Left lung (tissue), 10 donors: ENCODE measurements around the gene NRARP. TPM values are rescaled to one million over a fixed set of nuclear protein-coding genes. Genes with fewer than 3 reads are reported as not detected.

Experiments used
- ATAC-seq: fragments of 200-7000 bp; cut with Tn5 transposase; one replicate; pipeline ENCODE4 v1.9.1; 2020; ENCODE audit warnings: moderate library complexity
- DNase-seq, 4 donors: peaks; one replicate each; pipeline ENCODE4 v3.0.0-alpha.2; 2013 to 2020
- H3K27ac ChIP-seq, 2 donors: fragments of 200-600 bp; sonication (generic) in 1 of 2; one replicate each; pipeline versions ENCODE4 v1.5.0 to v1.8.0; 2020 to 2021
- H3K27me3 ChIP-seq, 2 donors: fragments of 200-600 bp; sonication (generic) in 1 of 2; one replicate each; pipeline versions ENCODE4 v1.5.0 to v1.8.0; 2020 to 2021
- H3K36me3 ChIP-seq, 2 donors: fragments of 200-600 bp; sonication (generic) in 1 of 2; one replicate each; pipeline versions ENCODE4 v1.5.0 to v1.8.0; 2020 to 2021
- H3K4me1 ChIP-seq, 2 donors: fragments of 200-600 bp; one replicate each; pipeline ENCODE4 v1.8.0; 2021
- H3K4me3 ChIP-seq, 2 donors: fragments of 200-600 bp; sonication (generic) in 1 of 2; one replicate each; pipeline versions ENCODE4 v1.5.0 to v1.8.0; 2020 to 2021; ENCODE audit warnings: mild to moderate bottlenecking in 1 of 2
- H3K9me3 ChIP-seq, 2 donors: fragments of 200-600 bp; sonication (generic) in 1 of 2; one replicate each; pipeline versions ENCODE4 v1.5.0 to v1.8.0; 2020 to 2021
- CTCF ChIP-seq, 2 donors: fragments of 200-600 bp; sonication (generic) in 1 of 2; IDR thresholded peaks; one replicate each; pipeline versions ENCODE4 v1.5.0 to v1.8.0; 2021; ENCODE audit warnings: antibody characterized with exemption in 2 of 2
- intact Hi-C, 2 donors: fragments of 100-400 bp; cut with DNase I; formaldehyde crosslinking; loops; one replicate each; pipeline versions ENCODE4 v1.11.2 to v1.14.2; 2022
- polyA plus RNA-seq, 6 donors: library from polyadenylated mRNA; unstranded; fragments of 120-200 nt; gene quantifications; one replicate each; pipeline ENCODE4 v1.2.1, GENCODE V29; 2013; ENCODE audit not compliant: insufficient read length in 6 of 6
- total RNA-seq, 2 donors: library from RNA; stranded (reverse); fragmentation: NEBNext Ultra II Directional; extraction: Animal tissue kit (Norgen Biotek cat#: 25700); gene quantifications; one replicate each; pipeline ENCODE4 v1.2.1, GENCODE V29; 2021
- donor health status: DM: no; HTN: yes; CAD: no.
- donor health status: DM: no; HTN: no; CAD: no.

Gene NRARP
- total and polyA plus RNA-seq, 8 donors, result 7.0 to 15.2 (median 9.7) TPM

- Histone ChIP-seq H3K27me3 (no peaks in the 10 kb centered on the region), H3K9me3 (no peaks in the 10 kb centered on the region), H3K36me3 (no peaks in the 10 kb centered on the region), H3K27ac (no peak overlapping the region), H3K4me1 (no peaks in the 10 kb centered on the region), H3K4me3 (no peak overlapping the region)
- ATAC-seq (peak; percentile 68), DNase-seq (no peak)
- no peak for TF ChIP-seq CTCF (IDR thresholded peaks at IDR 0.05)
- intact Hi-C loops, result no loop called here
These were observed 24.5 kb upstream of the NRARP start for GRCh38 chr9:137326445-137327065.

- Histone ChIP-seq H3K36me3 (no peaks in the 10 kb centered on the region), H3K27me3 (peaks cover 0 to 2% of the 10 kb centered on the region in 2 donors), H3K9me3 (no peaks in the 10 kb centered on the region), H3K4me1 (peaks cover 0 to 5% of the 10 kb centered on the region in 2 donors), H3K4me3 (no peak overlapping the region), H3K27ac (no peak overlapping the region)
- intact Hi-C loops, result no loop called here
- DNase-seq (no peak), ATAC-seq (no peak)
- TF ChIP-seq CTCF (IDR thresholded peaks at IDR 0.05), result no peak
These were observed 23.7 kb upstream of the NRARP start for GRCh38 chr9:137325799-137326198.

GRCh38 chr9:137325124-137325523 lies 23.1 kb upstream of the NRARP start:
- no peak for DNase-seq
- Histone ChIP-seq H3K27me3 (peaks cover 0 to 4% of the 10 kb centered on the region in 2 donors), H3K9me3 (no peaks in the 10 kb centered on the region), H3K4me3 (no peak overlapping the region), H3K27ac (no peak overlapping the region), H3K4me1 (peaks cover 0 to 12% of the 10 kb centered on the region in 2 donors), H3K36me3 (no peaks in the 10 kb centered on the region)
- no peak for TF ChIP-seq CTCF (IDR thresholded peaks at IDR 0.05)
- no peak for ATAC-seq
- intact Hi-C loops, result no loop called here

GRCh38 chr9:137323531-137324331 lies 21.7 kb upstream of the NRARP start:
- no peak overlapping the region for H3K27ac ChIP-seq
- H3K4me3 ChIP-seq, result no peak overlapping the region
- H3K9me3 ChIP-seq, result no peaks in the 10 kb centered on the region
- no peaks in the 10 kb centered on the region for H3K36me3 ChIP-seq
- no peak for DNase-seq
- no peak for ATAC-seq
- H3K27me3 ChIP-seq, result peaks cover 0 to 4% of the 10 kb centered on the region in 2 donors
- no peak for TF ChIP-seq CTCF (IDR thresholded peaks at IDR 0.05)
- H3K4me1 ChIP-seq, result peaks cover 0 to 25% of the 10 kb centered on the region in 2 donors
- intact Hi-C loops, result no loop called here

- intact Hi-C loops, result no loop called here
- ATAC-seq (no peak), DNase-seq (no peak)
- H3K9me3 ChIP-seq, result no peaks in the 10 kb centered on the region
- H3K4me1 ChIP-seq, result peaks cover 0 to 27% of the 10 kb centered on the region in 2 donors
- no peaks in the 10 kb centered on the region for H3K36me3 ChIP-seq
- no peak overlapping the region for H3K4me3 ChIP-seq
- TF ChIP-seq CTCF (IDR thresholded peaks at IDR 0.05), result no peak
- peaks cover 0 to 13% of the 10 kb centered on the region in 2 donors for H3K27me3 ChIP-seq
- H3K27ac ChIP-seq, result no peak overlapping the region
These were observed 19.8 kb upstream of the NRARP start for GRCh38 chr9:137321726-137322361.
